ENCODE measurements around the gene AP4E1.
"Not testable (repeated sequence)": the region's sequence is repeated elsewhere in the genome, so short reads cannot be mapped to it uniquely, and the experiment has no call there.

The AP4E1 gene

GRCh38 chr15:50890751-50891150, 17.7 kb upstream of the AP4E1 start:
- DNase-seq = no peak

GRCh38 chr15:50891159-50891558, 17.3 kb upstream of the AP4E1 start:
- no peak for DNase-seq

DNA sequence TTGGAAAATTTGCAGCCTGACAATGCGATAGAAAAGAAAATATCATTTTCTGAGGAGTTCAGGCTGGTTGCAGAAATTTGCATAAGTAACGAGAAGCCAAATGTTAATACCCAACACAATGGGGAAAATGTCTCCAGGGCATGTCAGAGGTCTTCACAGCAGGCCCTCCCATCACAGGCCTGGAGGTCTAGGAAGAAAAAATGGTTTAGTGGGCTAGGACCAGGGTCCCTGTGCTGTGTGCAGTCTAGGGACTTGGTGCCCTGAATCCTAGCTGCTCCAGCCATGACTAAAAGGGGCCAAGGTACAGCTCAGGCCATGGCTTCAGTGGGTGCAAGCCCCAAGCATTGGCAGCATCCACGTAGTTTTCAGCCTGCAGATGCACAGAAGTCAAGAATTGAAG, 14.5 kb upstream of the AP4E1 start:
- DNase-seq = no peak

- DNase-seq = not testable (repeated sequence)
These were observed 7.1 kb upstream of the AP4E1 start for GRCh38 chr15:50901390-50901789.

- DNase-seq = no peak
These were observed 4.3 kb upstream of the AP4E1 start for GRCh38 chr15:50904211-50904610.

DNA sequence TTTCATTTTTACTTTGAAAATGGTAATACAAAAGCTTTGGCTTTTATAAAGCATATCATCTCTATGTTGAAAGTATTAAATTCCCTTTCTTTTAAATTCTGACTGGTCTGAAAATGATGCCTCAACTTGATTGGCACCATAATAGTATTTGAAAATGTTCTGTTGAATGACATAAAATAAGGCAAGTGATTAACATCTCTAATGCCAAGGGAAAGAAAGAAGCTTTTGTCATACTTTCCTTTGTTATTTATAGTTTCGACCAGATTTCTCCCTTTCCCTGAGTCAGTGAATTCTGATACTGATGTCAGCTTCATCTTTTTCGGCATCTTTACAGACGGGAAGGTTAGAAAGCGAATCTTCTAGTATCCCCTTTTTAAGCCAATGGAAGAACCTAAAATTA, 3.4 kb upstream of the AP4E1 start:
- DNase-seq = no peak

DNA sequence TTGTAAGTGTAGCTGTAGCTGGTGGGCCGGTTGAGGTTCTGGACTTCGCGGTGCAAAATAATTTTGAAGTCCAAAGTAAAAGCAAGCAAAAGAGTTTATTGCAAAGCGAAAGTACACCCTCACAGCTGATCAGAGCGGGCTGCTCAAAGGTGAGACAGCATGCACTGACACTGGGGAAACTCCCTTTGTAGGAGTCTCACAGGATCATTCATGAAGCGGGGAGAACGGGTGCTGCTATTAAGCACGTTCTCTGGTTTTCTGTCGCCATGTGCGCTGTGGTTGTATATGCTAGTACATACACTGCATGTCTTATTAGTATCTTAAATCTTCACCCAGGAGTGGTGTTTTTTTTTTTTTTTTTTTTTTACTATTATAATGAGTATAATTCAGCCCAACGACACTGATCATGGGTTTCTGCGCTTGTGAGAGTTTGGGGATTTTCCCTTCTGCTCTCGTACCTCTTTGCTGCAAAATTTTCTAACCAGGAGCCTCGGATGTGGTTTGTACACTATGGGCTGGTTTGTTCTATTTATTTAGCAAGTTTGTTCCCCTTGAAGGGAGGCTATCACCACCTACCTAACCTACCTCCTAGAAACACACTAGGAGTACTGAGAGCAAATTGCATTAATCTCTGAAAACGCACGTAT, 1.4 kb upstream of the AP4E1 start:
- DNase-seq = no peak

- peak; percentile 28 for DNase-seq
These were observed 778 bp upstream of the AP4E1 start for GRCh38 chr15:50907601-50908208.

- DNase-seq = no peak
These were observed 481 bp downstream of the AP4E1 start for GRCh38 chr15:50909010-50909317.

DNA sequence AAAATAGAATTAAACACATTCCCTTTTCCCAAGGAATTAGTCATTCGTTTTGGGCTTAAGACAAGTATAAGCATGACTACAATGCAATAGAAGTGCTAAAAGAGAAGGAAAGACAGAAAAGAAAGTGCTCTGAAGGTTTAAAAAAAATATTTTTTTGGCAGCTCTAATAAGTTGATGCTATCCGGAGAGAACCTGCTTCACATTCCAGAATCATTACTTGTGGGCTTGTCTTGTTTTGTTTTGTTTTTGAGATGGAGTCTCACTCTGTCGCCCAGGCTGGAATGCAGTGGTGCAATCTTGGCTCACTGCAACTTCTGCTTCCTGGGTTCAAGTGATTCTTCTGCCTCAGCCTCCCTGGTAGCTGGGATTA, 1.9 kb downstream of the AP4E1 start:
- not testable (repeated sequence) for DNase-seq

- DNase-seq = no peak
These were observed 2.5 kb downstream of the AP4E1 start for GRCh38 chr15:50911001-50911400.

DNA sequence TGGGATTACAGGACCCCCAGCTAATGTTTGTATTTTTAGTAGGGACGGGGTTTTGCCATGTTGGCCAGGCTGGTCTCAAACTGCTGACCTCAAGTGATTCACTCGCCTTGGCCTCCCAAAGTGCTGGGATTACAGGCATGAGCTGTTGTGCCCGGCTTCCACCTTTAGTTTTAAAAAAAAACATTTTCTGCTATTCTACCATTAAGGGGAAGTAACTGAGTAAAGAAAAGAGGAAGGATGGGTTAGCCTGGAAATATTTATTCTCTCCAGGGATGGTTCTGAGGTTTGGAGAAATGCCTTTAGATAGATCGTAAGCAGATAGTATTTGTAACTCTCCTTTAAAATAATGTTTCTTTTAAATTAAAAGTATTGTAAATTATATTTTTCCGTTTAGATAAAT, 3.1 kb downstream of the AP4E1 start:
- DNase-seq = no peak

DNA sequence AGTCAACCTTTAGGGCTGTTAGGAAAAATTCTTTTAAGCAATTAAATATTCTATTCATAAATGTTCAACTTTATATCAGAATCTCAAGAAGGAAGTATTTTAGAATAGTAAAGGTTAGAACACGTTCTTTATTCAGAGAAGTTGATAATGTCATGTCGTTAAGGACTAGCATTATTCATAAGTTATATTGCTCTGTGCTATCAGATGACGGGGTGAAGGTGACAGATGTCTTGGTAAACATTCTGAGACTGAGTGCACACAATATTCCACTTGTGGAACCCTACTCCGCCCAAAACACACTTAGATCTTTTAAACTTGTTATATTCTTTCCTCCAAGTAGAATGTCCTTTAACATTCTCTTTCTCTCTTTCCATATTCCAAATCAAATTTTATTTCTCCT, 7.9 kb downstream of the AP4E1 start:
- DNase-seq = no peak

DNA sequence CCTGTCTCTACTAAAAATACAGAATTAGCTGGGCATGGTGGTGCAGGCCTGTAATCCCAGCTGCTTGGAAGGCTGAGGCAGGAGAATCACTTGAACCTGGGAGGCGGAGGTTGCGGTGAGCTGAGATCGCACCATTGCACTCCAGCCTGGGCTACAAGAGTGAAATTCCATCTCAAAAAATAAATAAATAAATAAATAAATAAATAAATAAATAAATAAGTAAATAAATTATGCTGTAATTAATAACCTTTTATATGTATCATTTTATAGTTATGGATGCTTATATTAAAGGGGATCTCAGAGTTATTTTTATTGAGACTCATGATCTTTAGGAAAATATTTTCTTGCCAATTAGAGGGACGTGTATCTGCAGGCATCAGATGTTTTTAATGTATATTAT, 10.9 kb downstream of the AP4E1 start:
- not testable (repeated sequence) for DNase-seq

DNA sequence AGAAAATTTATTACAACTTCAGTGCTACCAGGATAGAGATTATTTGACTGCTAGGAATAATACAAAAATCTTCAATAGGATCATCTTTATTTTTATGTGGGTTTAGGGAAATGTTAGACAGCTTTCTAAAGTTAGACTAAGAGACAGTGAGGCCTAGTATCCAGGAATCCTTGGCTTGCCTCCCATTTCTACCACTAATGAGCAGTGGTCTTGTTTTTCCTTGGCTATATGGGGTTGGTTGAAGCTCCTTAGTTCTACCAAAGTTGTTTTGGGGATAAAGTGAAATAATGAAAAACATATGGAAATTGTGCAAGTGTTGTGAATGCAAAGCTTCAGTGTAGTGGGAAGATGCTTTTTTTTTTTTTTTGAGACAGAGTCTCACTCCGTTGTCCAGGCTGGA, 16.8 kb downstream of the AP4E1 start:
- DNase-seq = no peak

DNA sequence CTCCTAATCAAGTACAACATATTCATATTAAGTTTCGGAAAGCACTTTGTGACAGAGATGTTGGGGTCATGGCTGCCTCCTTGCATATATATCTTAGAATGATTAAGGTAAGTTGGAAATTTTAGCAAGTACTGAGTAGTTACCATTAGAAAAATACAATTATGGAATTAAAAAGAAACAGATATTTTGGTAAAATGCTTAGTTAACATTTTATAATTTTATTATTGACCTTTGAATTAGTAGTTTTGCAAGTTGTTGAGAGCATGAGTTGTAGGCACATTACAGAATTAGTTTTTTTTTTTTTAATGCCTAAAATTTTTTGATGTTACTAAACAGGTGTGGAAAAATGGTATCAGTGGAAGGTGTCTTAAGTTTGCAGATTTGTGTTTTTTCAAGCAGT, 20.6 kb downstream of the AP4E1 start:
- no peak for DNase-seq

- DNase-seq = no peak
These were observed 22.3 kb downstream of the AP4E1 start for GRCh38 chr15:50930792-50931191.

DNA sequence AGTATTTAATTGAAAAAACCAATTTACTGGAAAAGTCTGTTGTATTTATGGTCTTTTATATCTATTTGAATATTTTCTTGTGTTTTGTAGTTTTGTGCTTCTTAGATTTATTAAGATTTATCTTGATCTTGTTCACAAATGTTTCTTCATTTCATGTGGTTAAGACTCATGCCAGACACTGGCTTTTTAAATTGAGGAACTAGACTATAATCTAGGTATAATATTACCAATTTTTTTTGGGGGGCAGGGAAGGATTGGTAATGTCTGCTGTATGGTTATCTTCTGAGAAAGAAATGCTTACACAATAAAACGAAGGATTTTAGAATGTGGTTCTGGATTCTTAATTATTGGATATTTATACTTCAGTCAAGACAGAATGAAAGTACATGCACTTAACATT, 24.9 kb downstream of the AP4E1 start:
- no peak for DNase-seq

- DNase-seq = no peak
These were observed 30.0 kb downstream of the AP4E1 start for GRCh38 chr15:50938525-50938924.

DNA sequence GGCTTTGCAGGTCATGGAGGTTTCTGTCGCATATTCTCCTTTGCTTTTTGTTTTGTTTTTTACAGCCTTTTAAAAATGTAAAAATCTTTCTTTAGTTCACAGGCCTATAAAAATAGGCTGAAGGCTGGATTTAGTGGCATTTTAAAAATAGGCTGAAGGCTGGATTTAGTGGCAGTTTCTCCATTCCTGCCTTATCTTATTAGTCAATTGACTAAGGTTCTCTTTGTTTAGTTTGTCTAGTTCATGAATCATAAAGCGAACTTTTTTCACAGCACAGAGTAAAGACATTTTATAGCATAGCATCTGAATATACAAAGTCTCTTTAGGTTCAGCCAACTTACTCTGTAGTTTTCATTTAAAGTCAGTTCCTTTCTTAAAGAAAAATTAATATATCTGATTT, 31.4 kb downstream of the AP4E1 start:
- DNase-seq = no peak

DNA sequence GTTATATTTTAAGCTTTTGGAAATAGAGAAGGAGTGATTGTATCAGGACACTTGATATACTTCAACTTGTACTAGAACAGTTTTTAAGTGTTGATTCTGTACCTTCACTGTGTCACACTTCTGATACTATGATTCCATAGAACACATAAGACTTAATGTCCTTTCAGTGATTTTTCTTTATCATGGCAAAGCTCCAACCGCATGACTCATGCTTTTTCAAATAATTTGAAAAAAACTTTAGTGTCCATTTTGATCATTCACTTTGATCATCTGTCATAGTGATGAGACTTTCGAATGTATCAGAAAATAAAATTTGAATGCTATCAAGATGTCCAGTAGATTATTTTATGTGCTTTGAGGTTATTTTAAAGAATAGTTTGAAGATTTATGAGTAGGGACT, 32.0 kb downstream of the AP4E1 start:
- no peak for DNase-seq

GRCh38 chr15:50943638-50944037, 35.2 kb downstream of the AP4E1 start:
- DNase-seq = no peak

DNA sequence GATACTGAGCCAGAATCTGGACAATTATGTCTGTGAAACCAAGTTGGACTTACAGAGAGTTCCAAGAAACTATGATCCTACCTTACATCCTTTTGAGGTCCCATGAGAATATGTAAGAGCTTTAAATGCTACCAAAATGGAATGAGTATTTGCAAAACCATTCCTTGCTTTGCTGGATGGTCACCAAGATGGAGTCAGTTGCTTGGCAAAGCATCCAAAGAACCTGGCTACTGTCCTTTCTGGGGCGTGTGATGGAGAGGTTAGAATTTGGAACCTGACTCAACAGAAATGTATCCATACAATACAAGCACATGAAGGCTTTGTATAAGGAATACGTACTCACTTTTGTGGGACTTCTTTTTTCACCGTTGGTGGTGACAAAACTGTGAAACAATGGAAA, 36.2 kb downstream of the AP4E1 start:
- DNase-seq = no peak

DNA sequence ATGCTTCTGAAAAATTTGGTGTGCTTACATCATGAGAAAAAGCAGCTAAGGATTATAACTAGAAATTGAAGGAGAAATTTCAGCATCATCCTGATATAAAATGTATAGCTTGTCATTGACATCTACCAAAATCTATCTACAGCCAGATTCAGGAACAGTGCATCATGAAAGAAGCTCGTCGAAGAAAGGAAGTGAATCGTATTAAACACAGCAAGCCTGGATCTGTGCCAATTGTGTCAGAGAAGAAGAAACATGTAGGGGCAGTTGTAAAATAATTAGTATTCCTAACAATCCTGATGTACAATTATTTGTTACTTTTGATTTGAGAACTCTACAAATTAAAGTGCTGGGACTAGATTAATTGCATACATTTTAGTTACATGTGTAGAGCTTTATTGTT, 37.2 kb downstream of the AP4E1 start:
- DNase-seq = no peak

- DNase-seq = not testable (repeated sequence)
These were observed 42.3 kb downstream of the AP4E1 start for GRCh38 chr15:50950745-50951144.

DNA sequence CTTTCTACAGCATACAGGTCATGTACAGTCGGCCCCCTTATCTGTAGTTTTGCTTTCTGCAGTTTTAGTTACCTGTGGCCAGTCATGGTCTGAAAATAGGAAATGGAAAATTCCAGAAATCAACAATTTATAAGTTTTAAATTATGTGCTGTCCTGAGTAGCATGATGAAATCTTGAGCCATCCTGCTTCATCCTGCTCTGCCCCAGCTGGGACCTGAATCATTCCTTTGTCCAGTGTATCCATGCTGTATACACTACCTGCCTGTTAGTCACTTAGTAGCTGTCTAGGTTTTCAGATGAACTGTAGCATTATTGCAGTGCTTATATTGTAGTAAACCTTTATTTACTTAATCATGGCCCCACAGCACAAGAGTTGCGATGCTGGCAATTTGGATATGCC, 44.8 kb downstream of the AP4E1 start:
- DNase-seq = no peak

All from NCI-H2227 treated with DMSO at 0.1 percent for 48 hours (cell line).